HUDEP-2 (cell line): ENCODE data around the gene SLC7A9.

Experiments
- DNase-seq, 76 experiments: peaks; one replicate each; lab custom pipeline; 2025; ENCODE audit not compliant: unreplicated experiment in 76 of 76; lab: John Stamatoyannopoulos, UW

SLC7A9 gene

DNA sequence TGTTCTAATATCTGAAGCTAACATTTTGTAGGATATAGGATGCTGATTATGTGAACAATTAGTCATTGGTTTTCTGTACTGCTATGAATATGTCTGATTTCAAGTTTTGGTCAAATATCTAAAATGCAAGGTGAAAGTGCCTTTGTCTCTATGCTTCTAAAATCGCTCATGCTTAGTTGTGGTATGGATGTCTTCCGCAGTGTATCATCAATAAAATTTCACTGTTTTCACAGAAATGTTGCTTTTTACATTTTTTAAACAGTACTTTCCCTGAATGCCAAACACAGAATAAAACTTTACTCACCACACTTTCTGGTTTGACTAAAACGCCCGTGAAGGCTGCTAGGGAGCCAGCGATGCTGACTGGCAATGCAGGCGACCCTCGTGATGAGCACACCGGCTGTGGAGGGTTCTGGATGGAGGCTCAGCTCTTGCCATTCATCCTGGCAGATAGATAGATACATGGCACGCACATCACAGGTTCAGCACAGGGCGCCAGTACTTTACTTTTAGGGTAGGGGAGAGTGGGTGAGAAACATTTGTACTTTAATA, 40.1 kb downstream of the SLC7A9 start:
- DNase-seq = no peak

DNA sequence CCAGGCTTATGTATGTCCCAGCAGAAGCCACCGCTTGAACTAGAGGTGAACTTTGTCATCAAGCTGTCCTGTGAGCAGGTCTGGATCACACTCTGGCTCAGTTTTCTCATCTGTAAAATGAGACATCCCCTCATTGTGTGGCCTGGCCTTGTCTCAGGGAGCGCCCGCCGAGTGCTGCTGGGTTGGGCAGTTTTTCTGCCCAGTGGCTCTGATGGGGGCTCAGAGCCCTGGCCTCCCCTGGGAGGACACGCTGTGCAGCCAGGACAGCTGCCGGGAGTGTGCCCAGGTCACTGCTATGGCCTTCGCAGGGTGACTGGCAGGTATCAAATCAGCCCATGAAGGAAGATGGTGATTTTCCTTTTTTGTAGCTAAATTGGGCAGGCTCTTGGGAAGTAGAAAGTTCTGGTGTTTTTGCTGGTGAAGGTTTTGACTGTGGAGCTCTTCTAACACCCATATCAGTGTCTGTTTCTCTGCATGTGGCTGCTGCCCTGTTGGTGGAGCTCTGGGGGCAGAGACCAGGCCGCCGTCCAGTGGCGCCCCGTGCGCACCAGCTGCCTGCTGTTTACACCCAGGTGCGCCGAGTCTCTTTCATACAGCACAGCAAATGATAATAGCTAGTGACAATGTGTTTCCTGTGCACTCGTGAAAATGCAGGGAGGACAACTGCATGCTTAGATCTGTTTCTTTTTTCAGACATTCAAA, 40.8 kb downstream of the SLC7A9 start:
- no peak for DNase-seq

- no peak for DNase-seq
Observed at GRCh38 chr19:32828139-32828538, 41.4 kb downstream of the SLC7A9 start.

DNA sequence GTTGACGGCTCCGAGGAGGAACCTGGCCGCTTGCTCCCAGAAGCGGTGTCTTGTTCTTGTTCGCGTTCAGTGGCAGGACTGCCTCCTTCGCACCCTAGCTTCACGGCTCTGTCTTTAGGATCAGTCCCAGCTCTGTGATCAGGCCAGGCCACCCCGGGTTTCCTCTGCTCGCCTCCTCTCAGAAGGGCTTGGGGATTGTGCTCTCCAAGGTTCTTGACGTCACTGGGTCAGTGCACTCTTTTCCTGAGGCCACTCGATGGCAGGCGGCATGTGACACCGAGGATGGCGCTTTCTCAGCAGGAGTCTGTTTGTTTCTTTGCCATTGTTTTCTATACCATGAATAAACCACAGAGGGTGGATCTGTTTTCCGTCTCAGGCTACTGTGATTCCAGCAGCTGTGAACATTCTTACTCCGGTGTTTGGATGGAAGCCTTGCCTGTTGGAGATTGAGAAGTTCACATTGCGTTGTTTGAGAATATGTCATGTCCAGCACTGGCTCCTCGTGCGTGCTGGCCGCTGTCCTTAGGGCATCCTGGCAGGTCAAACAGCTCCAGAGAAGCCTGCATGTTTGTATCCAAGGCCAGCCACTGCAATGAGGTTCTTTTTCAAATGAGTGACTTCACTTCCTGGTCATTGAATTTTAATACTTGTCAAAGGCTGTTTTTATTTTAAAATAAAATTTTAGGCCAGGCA, 44.5 kb downstream of the SLC7A9 start:
- DNase-seq = no peak

- no peak for DNase-seq
Observed at GRCh38 chr19:32824191-32824751, 45.3 kb downstream of the SLC7A9 start.

DNA sequence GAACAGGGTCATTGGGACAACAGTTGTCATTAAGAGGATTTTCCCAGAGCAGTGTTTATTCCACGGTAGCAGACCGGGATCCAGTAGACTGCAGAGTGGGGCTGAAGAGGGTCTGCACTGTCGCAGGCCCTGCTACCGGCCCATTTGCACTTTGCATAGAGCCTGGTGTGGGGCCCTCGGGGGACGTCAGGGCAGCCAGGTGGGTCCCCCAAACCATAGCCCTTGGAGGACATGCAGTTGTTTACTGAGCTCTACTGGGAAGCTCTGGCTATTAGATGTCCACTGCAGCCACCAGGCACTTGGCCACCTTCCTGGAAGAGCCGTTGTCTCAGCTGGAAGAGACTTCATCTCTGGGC, 45.8 kb downstream of the SLC7A9 start:
- DNase-seq = no peak

DNA sequence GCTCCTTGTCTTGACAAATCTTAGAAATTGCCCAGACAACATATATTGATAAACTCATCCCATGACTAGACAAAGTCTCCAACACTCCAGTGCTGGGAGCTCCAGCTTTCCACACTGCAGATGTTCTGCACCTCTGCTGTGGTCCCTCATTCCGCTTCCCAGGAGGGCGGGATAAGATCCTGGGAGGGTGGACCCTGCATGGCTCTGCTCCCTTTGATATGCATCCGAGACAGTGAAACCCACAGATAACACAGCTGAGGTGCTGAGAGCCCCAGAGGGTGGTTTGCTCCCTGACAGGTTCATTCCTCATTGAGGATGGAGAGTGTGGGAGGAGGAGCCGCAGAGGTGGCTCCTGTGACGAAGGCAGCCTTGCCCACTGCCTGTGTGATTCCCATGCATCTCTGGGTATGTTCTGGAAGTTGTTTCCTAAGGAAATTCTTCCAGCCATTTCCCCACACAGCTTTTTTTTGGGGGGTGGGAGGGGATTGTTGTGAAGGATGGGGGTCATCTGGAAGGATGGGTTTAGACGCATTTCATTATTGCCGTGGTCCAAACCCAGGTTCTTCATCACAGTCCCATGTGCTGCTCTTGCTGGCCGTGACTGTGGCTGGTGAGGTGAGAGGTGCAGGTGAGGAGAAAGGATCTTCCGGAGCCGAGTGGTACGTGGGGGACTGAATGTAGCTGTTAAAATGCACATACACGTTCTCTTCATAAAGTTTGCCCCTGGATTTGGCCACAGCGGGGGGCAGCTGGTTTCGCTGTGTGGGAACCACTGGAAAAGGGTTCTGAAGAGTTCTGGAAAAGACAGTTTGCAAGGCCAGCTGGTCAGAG, 46.4 kb downstream of the SLC7A9 start:
- no peak for DNase-seq

GRCh38 chr19:32819419-32820400, 49.9 kb downstream of the SLC7A9 start:
- DNase-seq = no peak

DNA sequence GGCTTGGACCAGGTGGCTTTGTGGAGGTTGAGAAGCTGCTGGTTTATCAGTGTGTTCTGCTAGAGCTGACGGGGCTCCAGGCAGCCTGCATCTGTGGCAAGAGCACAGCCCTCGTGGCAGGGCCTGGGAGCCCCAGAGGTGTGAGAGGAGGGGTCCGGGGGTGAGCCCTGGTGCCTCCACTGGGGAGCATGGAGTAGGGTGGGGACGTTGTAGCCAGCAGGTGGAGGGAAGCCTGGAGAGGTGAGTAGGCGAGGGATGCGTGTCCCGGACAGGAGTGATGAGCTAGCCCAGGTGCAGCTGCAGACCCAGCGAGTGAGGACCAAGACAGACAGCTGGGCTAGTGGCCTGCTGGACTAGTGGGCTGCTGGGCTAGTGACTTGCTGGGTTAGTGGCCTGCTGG, 51.0 kb downstream of the SLC7A9 start:
- DNase-seq = no peak

DNA sequence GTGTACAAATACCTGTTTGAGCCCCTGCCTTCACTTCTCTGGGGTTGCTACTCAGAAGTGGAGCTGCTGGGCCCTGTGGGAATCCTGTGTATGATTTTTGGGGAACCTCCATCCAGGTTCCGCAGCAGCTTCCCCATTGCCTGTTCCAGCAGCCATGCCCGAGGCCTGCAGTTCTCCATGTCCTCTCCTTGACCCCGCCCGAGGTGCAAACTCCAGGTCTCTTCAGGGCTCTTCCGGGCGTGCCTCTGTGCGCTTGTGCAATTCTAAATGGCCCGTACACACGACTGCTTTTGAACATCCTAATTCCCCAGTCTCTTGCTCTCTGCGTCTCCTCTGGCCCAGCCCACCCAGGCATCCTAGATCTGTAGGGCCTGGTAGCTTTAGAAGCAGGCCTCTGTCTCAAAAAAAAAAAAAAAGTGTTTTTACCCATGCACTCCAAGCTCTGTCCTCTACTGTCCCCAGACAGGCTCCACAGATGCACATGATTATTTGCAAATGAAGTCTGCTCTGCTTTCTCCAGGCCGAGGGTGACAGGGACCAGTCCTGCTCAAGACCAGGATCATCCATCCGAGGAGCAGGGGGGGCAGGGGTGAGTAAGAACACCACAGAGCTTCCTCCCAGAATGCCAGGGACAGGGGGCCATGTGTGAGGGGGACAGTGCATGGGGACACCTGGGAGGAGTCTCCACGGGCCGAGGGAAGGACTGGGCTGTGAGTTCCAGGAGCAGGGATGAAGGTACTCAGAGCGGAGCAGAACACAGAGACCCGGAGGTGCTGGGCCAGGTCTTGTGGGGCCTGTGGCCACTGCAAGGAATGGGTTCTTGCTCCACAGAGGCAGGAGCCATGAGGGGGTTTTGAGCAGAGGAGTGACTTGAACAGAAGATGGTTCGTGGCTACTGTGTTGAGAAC, 51.7 kb downstream of the SLC7A9 start:
- DNase-seq = no peak

GRCh38 chr19:32816555-32817099, 52.9 kb downstream of the SLC7A9 start:
- DNase-seq = no peak

DNA sequence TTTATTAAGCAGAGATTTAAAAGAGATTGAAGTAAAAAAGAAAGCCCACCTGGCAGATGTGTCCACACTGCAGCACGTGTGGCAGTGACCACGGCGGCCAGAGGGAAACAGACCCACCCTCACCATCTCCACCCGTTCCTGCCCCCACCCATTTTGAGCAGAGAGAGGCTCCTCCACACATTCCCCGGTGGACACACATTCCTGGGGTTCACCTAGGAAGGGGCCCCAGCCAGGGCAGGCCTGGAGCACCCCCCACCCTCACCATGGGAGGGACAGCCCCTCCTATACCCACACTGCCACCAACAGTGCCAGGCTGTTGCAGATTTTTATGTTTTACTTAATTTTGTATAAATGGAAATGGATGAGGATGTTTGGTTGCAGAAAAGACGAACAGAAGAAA, 54.9 kb downstream of the SLC7A9 start:
- no peak for DNase-seq

GRCh38 chr19:32813862-32814425, 55.6 kb downstream of the SLC7A9 start:
- no peak for DNase-seq

- no peak for DNase-seq
Observed at GRCh38 chr19:32812571-32812970, 57.0 kb downstream of the SLC7A9 start.

DNA sequence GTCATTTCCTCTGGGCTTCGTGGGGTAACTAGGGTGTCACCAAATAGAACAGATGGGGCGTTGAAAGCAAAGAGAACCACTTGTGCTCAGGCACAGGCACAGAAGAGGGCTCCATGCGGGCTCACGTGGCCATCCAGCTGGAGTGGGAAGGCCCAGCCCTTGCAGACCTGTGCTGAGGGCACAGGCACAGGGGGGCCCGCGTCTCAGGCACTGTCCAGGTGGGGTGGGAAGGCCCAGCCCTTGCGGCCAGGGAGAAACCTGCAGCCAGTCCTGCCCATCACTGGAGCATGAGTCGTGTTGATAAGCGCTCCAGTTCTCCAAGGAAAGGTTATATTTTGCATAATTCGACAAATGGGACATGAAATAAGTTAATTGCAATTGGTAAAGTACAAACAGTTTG, 57.5 kb downstream of the SLC7A9 start:
- DNase-seq = no peak

DNA sequence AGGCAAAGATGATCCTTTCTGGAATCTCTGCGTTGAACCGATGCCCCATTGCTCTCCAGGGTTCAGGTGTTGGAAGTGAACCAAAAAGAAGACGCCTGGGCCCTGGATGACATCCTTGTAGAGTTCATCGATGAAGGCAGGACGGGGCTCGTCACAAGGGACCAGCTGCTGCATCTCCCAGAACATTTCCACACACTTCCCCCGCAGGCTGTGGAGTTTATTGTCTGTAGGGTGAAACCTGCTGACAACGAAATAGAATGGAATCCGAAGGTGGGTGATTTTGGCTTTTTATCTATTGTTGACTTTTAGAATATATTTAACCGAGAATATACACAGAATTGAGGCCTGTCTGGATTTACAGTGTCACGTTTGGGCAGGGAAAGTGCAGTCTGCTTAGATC, 58.4 kb downstream of the SLC7A9 start:
- DNase-seq = no peak

GRCh38 chr19:32810452-32810851, 59.1 kb downstream of the SLC7A9 start:
- no peak for DNase-seq

- DNase-seq = no peak
Observed at GRCh38 chr19:32809754-32810153, 59.8 kb downstream of the SLC7A9 start.
